Liver (tissue), 9 donors: ENCODE data around the gene MPV17. TPM values are rescaled to one million over a fixed set of nuclear protein-coding genes. Genes with fewer than 3 reads are reported as not detected.

Source experiments
- DNase-seq: peaks from one replicate; pipeline ENCODE4 v3.0.0-alpha.2; 2017; ENCODE audit warnings: low spot score
- H3K27ac ChIP-seq, 2 donors: one replicate each; pipeline ENCODE4 v1.7.0; 2013; ENCODE audit warnings: inconsistent platforms in 2 of 2, low read length in 2 of 2, control low read depth in 1 of 2, low read depth in 1 of 2, mild to moderate bottlenecking in 1 of 2
- H3K27me3 ChIP-seq, 4 donors: one replicate each; pipeline versions ENCODE4 v1.6.1 to v1.7.0; 2013; ENCODE audit warnings: low read length in 3 of 4, inconsistent platforms in 1 of 4, mild to moderate bottlenecking in 1 of 4, moderate library complexity in 1 of 4; ENCODE audit not compliant: control insufficient read depth in 4 of 4, insufficient read depth in 4 of 4
- H3K36me3 ChIP-seq, 4 donors: one replicate each; pipeline versions ENCODE4 v1.6.1 to v1.7.0; 2013; ENCODE audit warnings: low read length in 3 of 4, mild to moderate bottlenecking in 3 of 4, low read depth in 1 of 4, moderate library complexity in 1 of 4; ENCODE audit not compliant: control insufficient read depth in 4 of 4, insufficient read depth in 3 of 4
- H3K4me1 ChIP-seq, 4 donors: one replicate each; pipeline versions ENCODE4 v1.6.1 to v1.7.0; 2013; ENCODE audit warnings: low read length in 3 of 4, mild to moderate bottlenecking in 3 of 4, moderate library complexity in 1 of 4; ENCODE audit not compliant: control insufficient read depth in 4 of 4, insufficient read depth in 4 of 4
- H3K4me3 ChIP-seq, 3 donors: one replicate each; pipeline versions ENCODE4 v1.6.1 to v1.7.0; 2013; ENCODE audit warnings: low read length in 3 of 3, control low read depth in 1 of 3, low read depth in 1 of 3, mild to moderate bottlenecking in 1 of 3
- H3K9ac ChIP-seq, 2 donors: one replicate each; pipeline ENCODE4 v1.7.0; 2013; ENCODE audit warnings: low read length in 2 of 2, mild to moderate bottlenecking in 2 of 2, moderate library complexity in 2 of 2, control low read depth in 1 of 2, low read depth in 1 of 2
- H3K9me3 ChIP-seq, 4 donors: one replicate each; pipeline versions ENCODE4 v1.6.1 to v1.7.0; 2013; ENCODE audit warnings: low read length in 3 of 4; ENCODE audit not compliant: control insufficient read depth in 4 of 4
- EGR1 ChIP-seq, 2 donors: IDR thresholded peaks; 2 replicates each; pipeline ENCODE4 v1.6.1; 2016 to 2018; ENCODE audit warnings: antibody characterized with exemption in 2 of 2, low read depth in 2 of 2
- FOXA1 ChIP-seq: IDR thresholded peaks from 2 replicates; pipeline ENCODE4 v1.6.1; 2016; ENCODE audit warnings: antibody characterized with exemption
- GABPA ChIP-seq, 2 donors: IDR thresholded peaks in 1 of 2; conservative IDR thresholded peaks in 1 of 2; 2 replicates each; pipeline ENCODE4 v1.6.1; 2016; ENCODE audit warnings: antibody characterized with exemption in 2 of 2, mild to moderate bottlenecking in 1 of 2, moderate library complexity in 1 of 2
- JUND ChIP-seq, 2 donors: IDR thresholded peaks; 2 replicates each; pipeline ENCODE4 v1.6.1; 2016; ENCODE audit warnings: antibody characterized with exemption in 2 of 2
- SP1 ChIP-seq: IDR thresholded peaks from 2 replicates; pipeline ENCODE4 v1.6.1; 2018; ENCODE audit warnings: antibody characterized with exemption, mild to moderate bottlenecking
- YY1 ChIP-seq: IDR thresholded peaks from 2 replicates; pipeline ENCODE4 v1.6.1; 2016; ENCODE audit warnings: antibody characterized with exemption, mild to moderate bottlenecking
- WGBS: extraction: QIAGEN DNeasy Blood & Tissue Kit; methylation state at CpG from one replicate; pipeline ENCODE4 v1.1.7; 2013; 5-methylcytosine and 5-hydroxymethylcytosine counted together
- polyA plus RNA-seq, 2 donors: library from polyadenylated mRNA; stranded (reverse) in 1 of 2; unstranded in 1 of 2; fragments of 200-250 nt in 1 of 2; fragments of >200 nt in 1 of 2; fragmentation: Nextera tagmentation in 1 of 2; extraction: Ambion mirVana in 1 of 2; gene quantifications; one replicate each; pipeline versions ENCODE4 v1.2.1 to v1.2.3, GENCODE V29; 2013 to 2015
- total RNA-seq, 2 donors: library from RNA; depleted of rRNA; stranded (reverse); fragments of >200 nt; gene quantifications; one replicate each; pipeline ENCODE4 v1.2.3, GENCODE V29; 2014
- TF ChIP-seq, protein P1 (sequence below): fragments of 150-350 bp; IDR thresholded peaks from 2 replicates; pipeline ENCODE4 v1.5.1; 2017; ENCODE audit warnings: improper control_type of control experiment, low read depth, low read length; ENCODE audit not compliant: missing input control
- TF ChIP-seq, protein P2 (sequence below): IDR thresholded peaks from 2 replicates; pipeline ENCODE4 v1.6.1; 2016; ENCODE audit warnings: antibody characterized with exemption
- TF ChIP-seq, protein P3 (sequence below): IDR thresholded peaks from 2 replicates; pipeline ENCODE4 v1.6.1; 2016; ENCODE audit warnings: antibody characterized with exemption
- TF ChIP-seq, protein P4 (sequence below): IDR thresholded peaks from 2 replicates; pipeline ENCODE4 v1.6.1; 2016; ENCODE audit warnings: antibody characterized with exemption, mild to moderate bottlenecking
- donor health status: healthy.
- donor health status: healthy.
- donor health status: healthy.
- donor health status: healthy.
- donor health status: healthy.

Gene MPV17, protein sequence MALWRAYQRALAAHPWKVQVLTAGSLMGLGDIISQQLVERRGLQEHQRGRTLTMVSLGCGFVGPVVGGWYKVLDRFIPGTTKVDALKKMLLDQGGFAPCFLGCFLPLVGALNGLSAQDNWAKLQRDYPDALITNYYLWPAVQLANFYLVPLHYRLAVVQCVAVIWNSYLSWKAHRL
- total RNA-seq (10 to 100 TPM; 13.9 to 29.6 TPM), polyA plus RNA-seq (10 to 100 TPM; 17.7 to 26.0 TPM)

DNA sequence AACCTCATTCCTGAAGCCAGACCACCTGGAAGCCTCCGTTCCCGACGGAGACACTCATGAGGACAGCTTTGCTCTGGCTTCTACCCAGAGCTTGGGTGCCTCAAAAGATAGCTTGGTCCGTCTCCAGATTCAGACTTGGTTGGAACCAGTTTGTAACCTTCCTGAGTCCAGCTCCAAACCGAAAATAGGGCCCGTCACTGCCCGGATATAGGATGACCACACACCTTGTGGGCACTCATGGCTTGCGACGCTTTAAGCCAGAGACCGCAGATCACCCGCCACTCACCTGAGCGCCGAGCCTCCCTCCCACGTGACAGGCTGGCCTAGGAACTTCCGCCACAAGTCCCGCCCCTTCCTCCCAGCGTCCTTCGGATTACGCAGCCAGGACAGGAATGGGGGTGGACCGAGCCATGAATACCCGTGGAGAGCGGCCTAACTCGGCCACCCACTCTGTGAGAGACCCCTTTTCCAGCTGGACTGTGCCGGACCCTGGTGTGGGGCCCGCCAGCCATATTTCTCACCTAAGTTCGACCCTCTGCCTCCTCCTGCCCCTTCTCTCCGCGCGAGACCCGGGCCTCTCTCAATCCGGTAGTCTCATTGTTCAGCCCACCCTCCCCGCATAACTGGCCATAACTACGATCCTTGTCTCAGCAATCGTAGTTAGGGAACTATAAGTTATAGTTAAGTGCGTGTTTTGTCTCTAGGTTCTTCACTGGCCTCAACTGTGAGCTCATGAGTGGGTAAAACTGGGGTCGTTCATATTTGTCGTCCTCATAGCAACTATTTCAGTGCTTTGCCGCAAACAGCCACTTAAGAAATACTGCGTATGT, at the start of gene MPV17:
MPV17 (minus strand) TSS at position 332 of the 830 bp plus-strand sequence. CDS start 580 bp downstream, outside the sequence.
- peak within 1 kb of the TSS; percentile 89 to 98 for H3K9ac ChIP-seq
- DNase-seq: peak; percentile 90
- H3K27me3 ChIP-seq: no peaks in the 10 kb centered on the region
- peak within 1 kb of the TSS; percentile 79 to 94 (median 84) for H3K4me3 ChIP-seq
- no peaks in the 10 kb centered on the region for H3K9me3 ChIP-seq
- H3K4me1 ChIP-seq: peaks cover 5 to 22% (median 15%) of the 10 kb centered on the region in 4 donors
- H3K27ac ChIP-seq: peak within 1 kb of the TSS; percentile 94 to 95
- peaks cover 6 to 19% (median 16%) of the 10 kb centered on the region in 4 donors for H3K36me3 ChIP-seq
- TF ChIP-seq SP1 (peak; percentile 47), GABPA (IDR thresholded peaks at IDR 0.05 in 1 of 2, conservative IDR thresholded peaks at IDR 0.05 in 1 of 2) (peak; percentile 73 to 95), EGR1 (IDR thresholded peaks at IDR 0.05; ENCODE audit: low read depth in 2 of 2) (no peak), FOXA1 (no peak), JUND (IDR thresholded peaks at IDR 0.05) (peak in 1 of 2 donors; percentile 11), YY1 (peak; percentile 87)
- TF ChIP-seq, protein P1, sequence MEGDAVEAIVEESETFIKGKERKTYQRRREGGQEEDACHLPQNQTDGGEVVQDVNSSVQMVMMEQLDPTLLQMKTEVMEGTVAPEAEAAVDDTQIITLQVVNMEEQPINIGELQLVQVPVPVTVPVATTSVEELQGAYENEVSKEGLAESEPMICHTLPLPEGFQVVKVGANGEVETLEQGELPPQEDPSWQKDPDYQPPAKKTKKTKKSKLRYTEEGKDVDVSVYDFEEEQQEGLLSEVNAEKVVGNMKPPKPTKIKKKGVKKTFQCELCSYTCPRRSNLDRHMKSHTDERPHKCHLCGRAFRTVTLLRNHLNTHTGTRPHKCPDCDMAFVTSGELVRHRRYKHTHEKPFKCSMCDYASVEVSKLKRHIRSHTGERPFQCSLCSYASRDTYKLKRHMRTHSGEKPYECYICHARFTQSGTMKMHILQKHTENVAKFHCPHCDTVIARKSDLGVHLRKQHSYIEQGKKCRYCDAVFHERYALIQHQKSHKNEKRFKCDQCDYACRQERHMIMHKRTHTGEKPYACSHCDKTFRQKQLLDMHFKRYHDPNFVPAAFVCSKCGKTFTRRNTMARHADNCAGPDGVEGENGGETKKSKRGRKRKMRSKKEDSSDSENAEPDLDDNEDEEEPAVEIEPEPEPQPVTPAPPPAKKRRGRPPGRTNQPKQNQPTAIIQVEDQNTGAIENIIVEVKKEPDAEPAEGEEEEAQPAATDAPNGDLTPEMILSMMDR: no peak
- TF ChIP-seq, protein P2, sequence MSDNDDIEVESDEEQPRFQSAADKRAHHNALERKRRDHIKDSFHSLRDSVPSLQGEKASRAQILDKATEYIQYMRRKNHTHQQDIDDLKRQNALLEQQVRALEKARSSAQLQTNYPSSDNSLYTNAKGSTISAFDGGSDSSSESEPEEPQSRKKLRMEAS: peak; percentile 31
- TF ChIP-seq, protein P3, sequence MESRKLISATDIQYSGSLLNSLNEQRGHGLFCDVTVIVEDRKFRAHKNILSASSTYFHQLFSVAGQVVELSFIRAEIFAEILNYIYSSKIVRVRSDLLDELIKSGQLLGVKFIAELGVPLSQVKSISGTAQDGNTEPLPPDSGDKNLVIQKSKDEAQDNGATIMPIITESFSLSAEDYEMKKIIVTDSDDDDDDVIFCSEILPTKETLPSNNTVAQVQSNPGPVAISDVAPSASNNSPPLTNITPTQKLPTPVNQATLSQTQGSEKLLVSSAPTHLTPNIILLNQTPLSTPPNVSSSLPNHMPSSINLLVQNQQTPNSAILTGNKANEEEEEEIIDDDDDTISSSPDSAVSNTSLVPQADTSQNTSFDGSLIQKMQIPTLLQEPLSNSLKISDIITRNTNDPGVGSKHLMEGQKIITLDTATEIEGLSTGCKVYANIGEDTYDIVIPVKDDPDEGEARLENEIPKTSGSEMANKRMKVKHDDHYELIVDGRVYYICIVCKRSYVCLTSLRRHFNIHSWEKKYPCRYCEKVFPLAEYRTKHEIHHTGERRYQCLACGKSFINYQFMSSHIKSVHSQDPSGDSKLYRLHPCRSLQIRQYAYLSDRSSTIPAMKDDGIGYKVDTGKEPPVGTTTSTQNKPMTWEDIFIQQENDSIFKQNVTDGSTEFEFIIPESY: peak; percentile 37
- TF ChIP-seq, protein P4, sequence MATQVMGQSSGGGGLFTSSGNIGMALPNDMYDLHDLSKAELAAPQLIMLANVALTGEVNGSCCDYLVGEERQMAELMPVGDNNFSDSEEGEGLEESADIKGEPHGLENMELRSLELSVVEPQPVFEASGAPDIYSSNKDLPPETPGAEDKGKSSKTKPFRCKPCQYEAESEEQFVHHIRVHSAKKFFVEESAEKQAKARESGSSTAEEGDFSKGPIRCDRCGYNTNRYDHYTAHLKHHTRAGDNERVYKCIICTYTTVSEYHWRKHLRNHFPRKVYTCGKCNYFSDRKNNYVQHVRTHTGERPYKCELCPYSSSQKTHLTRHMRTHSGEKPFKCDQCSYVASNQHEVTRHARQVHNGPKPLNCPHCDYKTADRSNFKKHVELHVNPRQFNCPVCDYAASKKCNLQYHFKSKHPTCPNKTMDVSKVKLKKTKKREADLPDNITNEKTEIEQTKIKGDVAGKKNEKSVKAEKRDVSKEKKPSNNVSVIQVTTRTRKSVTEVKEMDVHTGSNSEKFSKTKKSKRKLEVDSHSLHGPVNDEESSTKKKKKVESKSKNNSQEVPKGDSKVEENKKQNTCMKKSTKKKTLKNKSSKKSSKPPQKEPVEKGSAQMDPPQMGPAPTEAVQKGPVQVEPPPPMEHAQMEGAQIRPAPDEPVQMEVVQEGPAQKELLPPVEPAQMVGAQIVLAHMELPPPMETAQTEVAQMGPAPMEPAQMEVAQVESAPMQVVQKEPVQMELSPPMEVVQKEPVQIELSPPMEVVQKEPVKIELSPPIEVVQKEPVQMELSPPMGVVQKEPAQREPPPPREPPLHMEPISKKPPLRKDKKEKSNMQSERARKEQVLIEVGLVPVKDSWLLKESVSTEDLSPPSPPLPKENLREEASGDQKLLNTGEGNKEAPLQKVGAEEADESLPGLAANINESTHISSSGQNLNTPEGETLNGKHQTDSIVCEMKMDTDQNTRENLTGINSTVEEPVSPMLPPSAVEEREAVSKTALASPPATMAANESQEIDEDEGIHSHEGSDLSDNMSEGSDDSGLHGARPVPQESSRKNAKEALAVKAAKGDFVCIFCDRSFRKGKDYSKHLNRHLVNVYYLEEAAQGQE: peak; percentile 59
- WGBS: under 1% methylated on average over 39 of the region's 39 CpGs
